HepG2 (cell line): Measurements from ENCODE around the gene MRPS2.

Source experiments
- CTCF ChIP-seq: sonication (generic); formaldehyde crosslinking; IDR thresholded peaks from 2 replicates; pipeline ENCODE4 v1.5.0; 2020; ENCODE audit warnings: mild to moderate bottlenecking, missing genetic modification reagents, moderate library complexity
- ETV6 ChIP-seq: sonication (generic); formaldehyde crosslinking; conservative IDR thresholded peaks from 2 replicates; pipeline ENCODE4 v1.4.0; 2020; ENCODE audit warnings: missing genetic modification reagents
- EZH2 ChIP-seq: conservative IDR thresholded peaks from 2 replicates; pipeline ENCODE4 v1.6.1; 2012; ENCODE audit warnings: mild to moderate bottlenecking, low read depth, low read length, moderate library complexity
- JUNB ChIP-seq: sonication (generic); formaldehyde crosslinking; IDR thresholded peaks from 2 replicates; pipeline ENCODE4 v1.8.0; 2022; ENCODE audit warnings: missing genetic modification reagents, mild to moderate bottlenecking, borderline replicate concordance
- REST ChIP-seq, 2 experiments: IDR thresholded peaks; 2 replicates each; pipeline ENCODE4 v1.6.1; 2011 to 2012; ENCODE audit warnings: low read length in 2 of 2, borderline replicate concordance in 1 of 2, low read depth in 1 of 2, mild to moderate bottlenecking in 1 of 2, moderate library complexity in 1 of 2
- SP2 ChIP-seq: sonication (generic); formaldehyde crosslinking; IDR thresholded peaks from 2 replicates; pipeline ENCODE4 v1.5.1; 2020; ENCODE audit warnings: mild to moderate bottlenecking, missing genetic modification reagents
- TGIF2 ChIP-seq: IDR thresholded peaks from 2 replicates; pipeline ENCODE4 v1.6.1; 2016; ENCODE audit warnings: control low read depth, missing compliant biosample characterization
- WIZ ChIP-seq: sonication (generic); formaldehyde crosslinking; IDR thresholded peaks from 2 replicates; pipeline ENCODE4 v1.5.1; 2020; ENCODE audit warnings: mild to moderate bottlenecking, missing genetic modification reagents
- TF ChIP-seq, protein P1 (sequence below): sonication (generic); formaldehyde crosslinking; conservative IDR thresholded peaks from 2 replicates; pipeline ENCODE4 v1.4.0; 2020; ENCODE audit warnings: missing genetic modification reagents

- TF ChIP-seq WIZ (CRISPR knock-in tag) (no peak), SP2 (CRISPR knock-in tag) (no peak), CTCF (CRISPR knock-in tag) (0 out of 2 replicates have a peak, but pooled peaks have one; percentile 3), JUNB (CRISPR knock-in tag) (no peak), TGIF2 (CRISPR knock-in tag) (no peak), REST (IDR thresholded peaks at IDR 0.05; ENCODE audit: borderline replicate concordance in 1 of 2, low read depth in 1 of 2, low read length in 2 of 2) (no peak), EZH2 (no peak), ETV6 (CRISPR knock-in tag) (no peak)
- TF ChIP-seq, protein P1, sequence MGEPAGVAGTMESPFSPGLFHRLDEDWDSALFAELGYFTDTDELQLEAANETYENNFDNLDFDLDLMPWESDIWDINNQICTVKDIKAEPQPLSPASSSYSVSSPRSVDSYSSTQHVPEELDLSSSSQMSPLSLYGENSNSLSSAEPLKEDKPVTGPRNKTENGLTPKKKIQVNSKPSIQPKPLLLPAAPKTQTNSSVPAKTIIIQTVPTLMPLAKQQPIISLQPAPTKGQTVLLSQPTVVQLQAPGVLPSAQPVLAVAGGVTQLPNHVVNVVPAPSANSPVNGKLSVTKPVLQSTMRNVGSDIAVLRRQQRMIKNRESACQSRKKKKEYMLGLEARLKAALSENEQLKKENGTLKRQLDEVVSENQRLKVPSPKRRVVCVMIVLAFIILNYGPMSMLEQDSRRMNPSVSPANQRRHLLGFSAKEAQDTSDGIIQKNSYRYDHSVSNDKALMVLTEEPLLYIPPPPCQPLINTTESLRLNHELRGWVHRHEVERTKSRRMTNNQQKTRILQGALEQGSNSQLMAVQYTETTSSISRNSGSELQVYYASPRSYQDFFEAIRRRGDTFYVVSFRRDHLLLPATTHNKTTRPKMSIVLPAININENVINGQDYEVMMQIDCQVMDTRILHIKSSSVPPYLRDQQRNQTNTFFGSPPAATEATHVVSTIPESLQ (CRISPR knock-in tag), result no peak
Measured at GRCh38 chr9:135506327-135507103, 6.0 kb downstream of the MRPS2 start.
